ENCODE measurements around the gene GBP3.
"Not testable (repeated sequence)": the region's sequence is repeated elsewhere in the genome, so short reads cannot be mapped to it uniquely, and the experiment has no call there.

DNA sequence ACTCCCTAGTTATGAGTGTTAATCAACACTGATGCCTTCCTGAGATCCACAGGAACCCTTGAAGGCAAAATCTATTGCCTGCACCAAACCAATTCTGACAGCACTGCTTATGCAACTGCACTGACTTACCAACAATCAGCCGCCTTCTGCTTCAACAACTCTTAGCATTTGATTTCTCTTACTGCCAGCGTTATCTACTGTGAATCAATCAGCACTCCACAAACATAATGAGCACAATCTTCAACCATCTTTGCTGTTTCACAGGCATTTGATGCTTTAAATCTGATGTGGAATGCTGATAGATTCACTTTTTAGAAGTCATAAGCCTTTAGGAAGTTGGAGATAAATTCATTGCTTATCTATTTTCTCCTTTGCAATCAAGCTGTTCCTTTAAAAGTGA is 41.2 kb downstream of the GBP3 start:
- not testable (repeated sequence) for TF ChIP-seq EZH2 (IDR thresholded peaks at IDR 0.05); POLR2AphosphoS5 (IDR thresholded peaks at IDR 0.05; ENCODE audit: borderline replicate concordance, low read depth, low read length)

All from SK-N-MC (cell line).